Upper lobe of left lung (tissue), 6 donors: Measurements from ENCODE around the gene PCDHGB4. TPM values are rescaled to one million over a fixed set of nuclear protein-coding genes. Genes with fewer than 3 reads are reported as not detected.
"Not testable (repeated sequence)": the region's sequence is repeated elsewhere in the genome, so short reads cannot be mapped to it uniquely, and the experiment has no call there.

Source experiments
- ATAC-seq, 2 donors: fragments of 200-7000 bp; cut with Tn5 transposase; one replicate each; pipeline ENCODE4 v1.9.1; 2022; ENCODE audit warnings: mild to moderate bottlenecking in 2 of 2, moderate library complexity in 2 of 2; ENCODE audit not compliant: low FRiP score in 2 of 2
- DNase-seq, 2 donors: peaks; one replicate each; pipeline ENCODE4 v3.0.0-alpha.2; 2019 to 2020
- H3K27ac ChIP-seq, 4 donors: fragments of 200-600 bp; sonication (generic); one replicate each; pipeline ENCODE4 v1.5.1; 2016 to 2019
- H3K27me3 ChIP-seq, 4 donors: fragments of 200-600 bp; sonication (generic); one replicate each; pipeline ENCODE4 v1.5.1; 2017 to 2019
- H3K36me3 ChIP-seq, 4 donors: fragments of 200-600 bp; sonication (generic); one replicate each; pipeline ENCODE4 v1.5.1; 2016 to 2019
- H3K4me1 ChIP-seq, 4 donors: fragments of 200-600 bp; sonication (generic); one replicate each; pipeline ENCODE4 v1.5.1; 2018 to 2019
- H3K4me3 ChIP-seq, 4 donors: fragments of 200-600 bp; sonication (generic); one replicate each; pipeline ENCODE4 v1.5.1; 2017 to 2019; ENCODE audit warnings: mild to moderate bottlenecking in 2 of 4, moderate library complexity in 1 of 4
- H3K9me3 ChIP-seq, 4 donors: fragments of 200-600 bp; sonication (generic); one replicate each; pipeline ENCODE4 v1.5.1; 2018 to 2019
- EP300 ChIP-seq, 4 donors: sonication (generic); formaldehyde crosslinking; IDR thresholded peaks; one replicate each; pipeline ENCODE4 v1.5.1; 2017; ENCODE audit warnings: antibody characterized with exemption in 4 of 4, control low read depth in 2 of 4
- POLR2A ChIP-seq, 4 donors: fragments of 450-650 bp; IDR thresholded peaks; one replicate each; pipeline ENCODE4 v1.5.1; 2016 to 2017; ENCODE audit warnings: antibody characterized with exemption in 4 of 4, mild to moderate bottlenecking in 2 of 4
- POLR2AphosphoS5 ChIP-seq, 2 donors: sonication (generic); formaldehyde crosslinking; IDR thresholded peaks; one replicate each; pipeline ENCODE4 v1.5.1; 2017; ENCODE audit warnings: antibody characterized with exemption in 2 of 2
- WGBS, 2 donors: methylation state at CpG; one replicate each; pipeline ENCODE4 v1.1.5; 2017 to 2018; 5-methylcytosine and 5-hydroxymethylcytosine counted together
- total RNA-seq, 6 donors: library from RNA; depleted of rRNA in 4 of 6; stranded (reverse); fragments of >200 nt in 4 of 6; gene quantifications; one replicate each; pipeline versions ENCODE4 v1.1.0 to v1.2.1, GENCODE V29; 2016 to 2021
- TF ChIP-seq, protein P1 (sequence below), 6 experiments: fragments of 450-650 bp in 4 of 6; fragments of 200-600 bp in 2 of 6; sonication (generic) in 2 of 6; IDR thresholded peaks; one replicate each; pipeline ENCODE4 v1.5.1; 2016 to 2019; ENCODE audit warnings: antibody characterized with exemption in 6 of 6
- donor health status: DM: no; HTN: no; CAD: no; lungs with moderate emphysema.
- donor health status: DM: no; HTN: yes; CAD: no; lungs with severe emphysema.

PCDHGB4 gene
- total RNA-seq, 6 donors from 2014 or later, result 2.4 to 6.5 (median 2.9) TPM

DNA sequence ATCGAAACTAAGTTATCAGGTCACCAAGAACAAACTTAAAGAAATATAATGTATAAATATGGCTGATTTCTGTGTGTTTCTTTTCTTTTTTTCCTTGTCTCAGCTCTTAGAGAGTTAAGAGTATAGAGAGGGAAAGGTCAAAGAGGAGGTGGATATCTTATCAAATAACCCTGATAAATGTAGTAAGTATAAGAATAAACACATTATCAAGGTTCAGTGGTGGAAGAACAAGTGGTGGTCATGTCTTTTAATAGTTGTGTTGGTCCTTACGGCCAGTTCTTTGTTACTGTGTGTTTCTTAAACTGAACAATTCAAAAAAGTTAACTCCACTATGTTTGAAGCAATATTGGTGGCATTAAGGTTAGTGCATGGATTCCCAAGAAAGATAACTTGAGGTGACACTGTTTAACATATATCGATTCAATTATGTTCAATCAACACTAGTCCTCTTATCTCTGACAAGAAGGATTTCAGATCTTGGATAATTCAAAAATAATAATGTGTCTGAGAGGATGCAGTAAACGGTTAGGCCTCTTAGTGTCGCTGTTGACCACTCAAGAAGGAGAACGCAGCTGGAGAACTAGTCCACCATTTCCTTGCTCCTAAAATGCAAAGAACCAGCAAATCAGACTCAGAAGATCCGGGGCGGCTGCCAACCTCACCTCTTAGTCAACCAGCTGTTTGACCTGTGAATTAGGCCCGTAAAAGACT is 44.1 kb upstream of the PCDHGB4 start, which contains the start of gene PCDHGA3:
TSS of gene PCDHGA3 (plus strand) at position 588 of the 711 bp plus-strand sequence. CDS start 205 bp downstream, outside the sequence.
- Histone ChIP-seq H3K4me3 (peak within 1 kb of the TSS in 2 of 4 donors; percentile 5 to 19), H3K36me3 (no peaks in the 10 kb centered on the region), H3K27ac (no peak within 1 kb of the TSS), H3K4me1 (no peaks in the 10 kb centered on the region), H3K27me3 (no peaks in the 10 kb centered on the region), H3K9me3 (peaks cover 27 to 84% (median 52%) of the 10 kb centered on the region in 4 donors)
- TF ChIP-seq POLR2AphosphoS5 (IDR thresholded peaks at IDR 0.05), result no peak
- no peak for TF ChIP-seq POLR2A (IDR thresholded peaks at IDR 0.05)
- TF ChIP-seq, protein P1, sequence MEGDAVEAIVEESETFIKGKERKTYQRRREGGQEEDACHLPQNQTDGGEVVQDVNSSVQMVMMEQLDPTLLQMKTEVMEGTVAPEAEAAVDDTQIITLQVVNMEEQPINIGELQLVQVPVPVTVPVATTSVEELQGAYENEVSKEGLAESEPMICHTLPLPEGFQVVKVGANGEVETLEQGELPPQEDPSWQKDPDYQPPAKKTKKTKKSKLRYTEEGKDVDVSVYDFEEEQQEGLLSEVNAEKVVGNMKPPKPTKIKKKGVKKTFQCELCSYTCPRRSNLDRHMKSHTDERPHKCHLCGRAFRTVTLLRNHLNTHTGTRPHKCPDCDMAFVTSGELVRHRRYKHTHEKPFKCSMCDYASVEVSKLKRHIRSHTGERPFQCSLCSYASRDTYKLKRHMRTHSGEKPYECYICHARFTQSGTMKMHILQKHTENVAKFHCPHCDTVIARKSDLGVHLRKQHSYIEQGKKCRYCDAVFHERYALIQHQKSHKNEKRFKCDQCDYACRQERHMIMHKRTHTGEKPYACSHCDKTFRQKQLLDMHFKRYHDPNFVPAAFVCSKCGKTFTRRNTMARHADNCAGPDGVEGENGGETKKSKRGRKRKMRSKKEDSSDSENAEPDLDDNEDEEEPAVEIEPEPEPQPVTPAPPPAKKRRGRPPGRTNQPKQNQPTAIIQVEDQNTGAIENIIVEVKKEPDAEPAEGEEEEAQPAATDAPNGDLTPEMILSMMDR (IDR thresholded peaks at IDR 0.05), result peak in 1 of 6 experiments; percentile 12
- no peak for TF ChIP-seq EP300 (IDR thresholded peaks at IDR 0.05)
- DNase-seq (no peak), ATAC-seq (no peak)
- WGBS, 2 donors, result 25 to 31% methylated on average over 9 of the region's 9 CpGs

DNA sequence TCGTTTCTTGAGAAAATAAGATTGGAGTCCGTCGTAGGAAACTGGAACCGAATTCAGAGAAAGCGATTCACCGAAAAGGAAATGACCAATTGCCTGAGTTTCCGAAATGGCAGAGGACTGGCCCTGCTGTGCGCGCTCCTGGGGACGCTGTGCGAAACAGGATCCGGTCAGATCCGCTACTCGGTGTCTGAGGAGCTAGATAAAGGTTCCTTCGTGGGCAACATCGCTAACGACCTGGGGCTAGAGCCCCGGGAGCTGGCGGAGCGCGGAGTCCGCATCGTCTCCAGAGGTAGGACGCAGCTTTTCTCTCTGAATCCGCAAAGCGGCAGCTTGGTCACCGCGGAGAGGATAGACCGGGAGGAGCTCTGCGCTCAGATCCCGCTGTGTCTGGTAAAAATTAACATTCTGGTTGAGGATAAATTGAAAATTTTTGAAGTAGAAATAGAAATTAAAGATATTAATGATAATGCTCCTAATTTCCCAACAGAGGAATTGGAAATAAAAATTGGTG is 43.5 kb upstream of the PCDHGB4 start:
- DNase-seq, result peak in 1 of 2 donors; percentile 65
- WGBS, 2 donors, result 24 to 30% methylated on average over 31 of the region's 31 CpGs
- H3K9me3 ChIP-seq, result peaks cover 21 to 78% (median 46%) of the 10 kb centered on the region in 4 donors

DNA sequence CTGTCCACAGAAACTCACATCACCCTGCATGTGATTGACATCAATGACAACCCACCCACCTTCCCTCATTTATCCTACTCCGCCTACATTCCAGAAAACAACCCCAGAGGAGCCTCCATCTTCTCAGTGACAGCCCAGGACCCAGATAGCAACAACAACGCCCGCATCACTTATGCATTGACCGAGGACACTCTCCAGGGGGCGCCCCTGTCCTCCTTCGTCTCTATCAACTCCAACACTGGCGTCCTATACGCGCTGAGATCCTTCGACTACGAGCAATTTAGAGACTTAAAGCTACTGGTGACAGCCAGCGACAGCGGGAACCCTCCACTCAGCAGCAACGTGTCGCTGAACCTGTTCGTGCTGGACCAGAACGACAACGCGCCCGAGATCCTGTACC is 42.2 kb upstream of the PCDHGB4 start:
- Histone ChIP-seq H3K36me3 (no peaks in the 10 kb centered on the region), H3K9me3 (peaks cover 21 to 73% (median 39%) of the 10 kb centered on the region in 4 donors), H3K27ac (no peak overlapping the region), H3K27me3 (no peaks in the 10 kb centered on the region), H3K4me3 (no peak overlapping the region), H3K4me1 (peaks cover 0 to 3% (median 0%) of the 10 kb centered on the region in 4 donors)
- DNase-seq (no peak), ATAC-seq (no peak)
- 34 to 45% methylated on average over 13 to 20 of the region's 20 CpGs for WGBS, 2 donors
- TF ChIP-seq EP300 (IDR thresholded peaks at IDR 0.05) (no peak), POLR2A (IDR thresholded peaks at IDR 0.05) (no peak), POLR2AphosphoS5 (IDR thresholded peaks at IDR 0.05) (no peak)
- TF ChIP-seq, protein P1 (IDR thresholded peaks at IDR 0.05), result no peak

More for the DNA sequence above, 43.5 kb upstream of the PCDHGB4 start:
- ATAC-seq, result no peak
- Histone ChIP-seq H3K27ac (no peak overlapping the region), H3K4me1 (no peaks in the 10 kb centered on the region), H3K4me3 (peak overlapping the region in 2 of 4 donors; percentile 5 to 19), H3K36me3 (no peaks in the 10 kb centered on the region), H3K27me3 (no peaks in the 10 kb centered on the region)
- TF ChIP-seq, protein P1 (IDR thresholded peaks at IDR 0.05), result no peak
- TF ChIP-seq POLR2A (IDR thresholded peaks at IDR 0.05) (no peak), EP300 (IDR thresholded peaks at IDR 0.05) (no peak), POLR2AphosphoS5 (IDR thresholded peaks at IDR 0.05) (no peak)

DNA sequence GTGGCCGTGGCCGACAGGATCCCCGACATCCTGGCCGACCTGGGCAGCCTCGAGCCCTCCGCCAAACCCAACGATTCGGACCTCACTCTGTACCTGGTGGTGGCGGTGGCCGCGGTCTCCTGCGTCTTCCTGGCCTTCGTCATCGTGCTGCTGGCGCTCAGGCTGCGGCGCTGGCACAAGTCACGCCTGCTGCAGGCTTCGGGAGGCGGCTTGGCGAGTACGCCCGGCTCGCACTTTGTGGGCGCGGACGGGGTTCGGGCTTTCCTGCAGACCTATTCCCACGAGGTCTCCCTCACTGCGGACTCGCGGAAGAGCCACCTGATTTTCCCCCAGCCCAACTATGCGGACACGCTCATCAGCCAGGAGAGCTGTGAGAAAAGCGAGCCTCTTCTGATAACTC is 41.5 kb upstream of the PCDHGB4 start:
- peak in 1 of 2 donors; percentile 62 for DNase-seq
- not testable (repeated sequence) for H3K4me1 ChIP-seq, H3K36me3 ChIP-seq, H3K4me3 ChIP-seq, H3K27ac ChIP-seq, ATAC-seq, H3K27me3 ChIP-seq
- 49 to 58% methylated on average over 8 of the region's 35 CpGs for WGBS, 2 donors
- peaks cover 19 to 73% (median 41%) of the 10 kb centered on the region in 4 donors for H3K9me3 ChIP-seq

DNA sequence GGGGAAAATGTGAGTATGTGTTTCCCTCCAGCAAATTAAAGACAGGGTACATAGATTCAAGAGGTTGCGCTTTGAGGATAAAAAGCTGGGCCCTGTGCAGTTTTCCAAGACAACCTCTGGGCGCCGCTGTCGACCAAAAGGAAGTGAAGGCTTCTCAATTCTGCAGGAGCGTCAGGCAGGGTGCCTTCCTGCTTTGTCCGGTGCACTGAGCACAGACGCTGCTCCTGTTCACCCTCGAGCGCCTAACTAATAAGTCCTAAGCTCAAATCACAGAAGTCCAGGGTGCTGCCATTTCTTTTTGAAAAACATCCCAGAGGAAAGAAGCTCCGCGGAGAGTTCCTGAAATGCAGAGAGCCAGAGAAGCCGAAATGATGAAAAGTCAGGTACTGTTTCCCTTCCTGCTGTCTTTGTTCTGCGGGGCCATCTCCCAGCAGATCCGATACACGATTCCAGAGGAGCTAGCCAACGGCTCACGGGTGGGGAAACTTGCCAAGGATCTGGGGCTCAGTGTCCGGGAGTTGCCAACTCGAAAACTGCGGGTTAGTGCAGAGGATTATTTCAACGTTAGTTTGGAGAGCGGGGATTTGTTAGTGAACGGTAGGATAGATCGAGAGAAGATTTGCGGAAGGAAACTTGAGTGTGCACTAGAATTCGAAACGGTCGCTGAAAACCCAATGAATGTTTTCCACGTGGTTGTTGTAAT is 37.4 kb upstream of the PCDHGB4 start, which contains the start of gene PCDHGB1:
TSS of gene PCDHGB1 (plus strand) at position 183 of the 703 bp plus-strand sequence. CDS start at position 345, 162 bp downstream.
- Histone ChIP-seq H3K27ac (no peak within 1 kb of the TSS), H3K4me1 (peaks cover 0 to 3% (median 0%) of the 10 kb centered on the region in 4 donors), H3K9me3 (peaks cover 20 to 72% (median 46%) of the 10 kb centered on the region in 4 donors), H3K4me3 (peak within 1 kb of the TSS in 2 of 4 donors; percentile 15 to 19), H3K36me3 (no peaks in the 10 kb centered on the region), H3K27me3 (no peaks in the 10 kb centered on the region)
- ATAC-seq (no peak), DNase-seq (no peak)
- TF ChIP-seq, protein P1 (IDR thresholded peaks at IDR 0.05), result peak in 2 of 6 experiments; percentile 17 to 24
- TF ChIP-seq EP300 (IDR thresholded peaks at IDR 0.05), result no peak
- WGBS, 2 donors, result 23 to 27% methylated on average over 29 of the region's 29 CpGs
